ENCODE measurements around the gene APOA4. TPM values are rescaled to one million over a fixed set of nuclear protein-coding genes. Genes with fewer than 3 reads are reported as not detected.

APOA4 gene
- total RNA-seq, 1 donor from 2014 or later = not detected

- Histone ChIP-seq H3K9me3 (replicated peaks) (no peaks in the 10 kb centered on the region), H3K27me3 (ENCODE audit: low read depth) (no peaks in the 10 kb centered on the region), H3K36me3 (peaks cover 54% of the 10 kb centered on the region), H3K4me3 (no peak overlapping the region), H3K4me1 (peaks cover 79% of the 10 kb centered on the region), H3K27ac (replicated peaks) (peak overlapping the region; percentile 59)
- no peak for DNase-seq
- no peak for TF ChIP-seq CTCF (IDR thresholded peaks at IDR 0.05; ENCODE audit: borderline replicate concordance)
- intact Hi-C loops (cut with micrococcal nuclease) = no loop called here
These were observed 44.5 kb upstream of the APOA4 start for GRCh38 chr11:116867619-116868018.

GRCh38 chr11:116866804-116867455 lies 43.8 kb upstream of the APOA4 start:
- DNase-seq = no peak
- Histone ChIP-seq H3K27ac (replicated peaks) (peak overlapping the region; percentile 59), H3K4me3 (no peak overlapping the region), H3K9me3 (replicated peaks) (no peaks in the 10 kb centered on the region), H3K36me3 (peaks cover 59% of the 10 kb centered on the region), H3K27me3 (ENCODE audit: low read depth) (no peaks in the 10 kb centered on the region), H3K4me1 (peaks cover 72% of the 10 kb centered on the region)
- TF ChIP-seq CTCF (IDR thresholded peaks at IDR 0.05; ENCODE audit: borderline replicate concordance) = no peak
- intact Hi-C loops (cut with micrococcal nuclease) = no loop called here

- H3K27me3 ChIP-seq (ENCODE audit: low read depth) = no peaks in the 10 kb centered on the region
- intact Hi-C loops (cut with micrococcal nuclease) = no loop called here
- no peak for DNase-seq
- H3K4me3 ChIP-seq = no peak overlapping the region
- TF ChIP-seq CTCF (IDR thresholded peaks at IDR 0.05; ENCODE audit: borderline replicate concordance) = no peak
- H3K36me3 ChIP-seq = peaks cover 71% of the 10 kb centered on the region
- no peaks in the 10 kb centered on the region for H3K9me3 ChIP-seq (replicated peaks)
- peaks cover 61% of the 10 kb centered on the region for H3K4me1 ChIP-seq
- H3K27ac ChIP-seq (replicated peaks) = no peak overlapping the region
These were observed 42.6 kb upstream of the APOA4 start for GRCh38 chr11:116865696-116866095.

- no peak for DNase-seq
- Histone ChIP-seq H3K4me1 (peaks cover 50% of the 10 kb centered on the region), H3K27me3 (ENCODE audit: low read depth) (no peaks in the 10 kb centered on the region), H3K9me3 (replicated peaks) (no peaks in the 10 kb centered on the region), H3K4me3 (no peak overlapping the region), H3K36me3 (peaks cover 76% of the 10 kb centered on the region), H3K27ac (replicated peaks) (no peak overlapping the region)
- no peak for TF ChIP-seq CTCF (IDR thresholded peaks at IDR 0.05; ENCODE audit: borderline replicate concordance)
- intact Hi-C loops (cut with micrococcal nuclease) = no loop called here
These were observed 41.4 kb upstream of the APOA4 start for GRCh38 chr11:116864531-116864930.

GRCh38 chr11:116862951-116863350 lies 39.8 kb upstream of the APOA4 start:
- intact Hi-C loops (cut with micrococcal nuclease) = no loop called here
- peaks cover 91% of the 10 kb centered on the region for H3K36me3 ChIP-seq
- no peak overlapping the region for H3K27ac ChIP-seq (replicated peaks)
- H3K27me3 ChIP-seq (ENCODE audit: low read depth) = no peaks in the 10 kb centered on the region
- DNase-seq = no peak
- H3K9me3 ChIP-seq (replicated peaks) = no peaks in the 10 kb centered on the region
- H3K4me3 ChIP-seq = no peak overlapping the region
- H3K4me1 ChIP-seq = peaks cover 37% of the 10 kb centered on the region
- TF ChIP-seq CTCF (IDR thresholded peaks at IDR 0.05; ENCODE audit: borderline replicate concordance) = no peak
